Endothelial cell of umbilical vein (primary cell): ENCODE measurements around the gene STPG3. TPM values are rescaled to one million over a fixed set of nuclear protein-coding genes. Genes with fewer than 3 reads are reported as not detected.

ENCODE experiments used
- BruUV-seq: library from RNA; stranded (reverse); fragments of 400-500 nt; replicated peaks from 2 replicates; lab custom pipeline; 2021; lab: Mats Ljungman, UMichigan
- CTCF ChIA-PET: fragments of 300-600, 350-600 bp; sonication (Branson Sonifier 250); formaldehyde crosslinking; loops from one replicate; lab custom pipeline; 2021; ENCODE audit warnings: antibody characterized with exemption, inconsistent platforms; lab: Charles Lee
- POLR2A ChIA-PET: fragments of 300-600, 350-600 bp; sonication (Branson Sonifier 250); formaldehyde crosslinking; loops from one replicate; lab custom pipeline; 2021; ENCODE audit warnings: antibody characterized with exemption, inconsistent platforms; lab: Charles Lee
- DNase-seq: peaks from one replicate; pipeline ENCODE4 v3.0.0-alpha.2; 2011; ENCODE audit warnings: low read depth, low spot score
- FAIRE-seq: peaks from 2 replicates; lab custom pipeline; 2011; peaks lifted over from hg19 to GRCh38; lab: Jason Lieb, UNC
- H2AFZ ChIP-seq: 2 replicates; pipeline ENCODE4 v1.6.0; 2012; ENCODE audit warnings: low read depth, low read length, control low read depth, inconsistent platforms
- H3K27ac ChIP-seq: 2 replicates; pipeline ENCODE4 v1.5.1; 2011; ENCODE audit warnings: low read depth, mild to moderate bottlenecking, control low read depth, low read length, moderate library complexity; ENCODE audit not compliant: insufficient read depth
- H3K27me3 ChIP-seq, 2 experiments: 2 replicates each; pipeline versions ENCODE4 v1.6.0 to v1.6.1; 2011; ENCODE audit warnings: low read length in 2 of 2, mixed read lengths in 1 of 2; ENCODE audit not compliant: control insufficient read depth in 2 of 2, insufficient read depth in 2 of 2
- H3K36me3 ChIP-seq, 2 experiments: 2 replicates in 1 of 2; 3 replicates in 1 of 2; pipeline ENCODE4 v1.5.1; 2011; ENCODE audit warnings: low read length in 2 of 2, mild to moderate bottlenecking in 1 of 2, moderate library complexity in 1 of 2; ENCODE audit not compliant: control insufficient read depth in 2 of 2, insufficient read depth in 2 of 2; ENCODE audit errors: extremely low read depth in 1 of 2
- H3K4me1 ChIP-seq: 3 replicates; pipeline ENCODE4 v1.5.1; 2011; ENCODE audit warnings: mild to moderate bottlenecking, low read length; ENCODE audit not compliant: control insufficient read depth, insufficient read depth; ENCODE audit errors: extremely low read depth
- H3K4me2 ChIP-seq: 2 replicates; pipeline ENCODE4 v1.6.1; 2011; ENCODE audit warnings: low read length, control low read depth, mixed read lengths; ENCODE audit not compliant: insufficient read depth
- H3K4me3 ChIP-seq, 3 experiments: fragments of 200-600 bp in 1 of 3; sonication (generic), shearing (Covaris generic) in 1 of 3; replicated peaks in 1 of 3; 2 replicates each; pipeline ENCODE4 v1.5.1; 2011 to 2016; ENCODE audit warnings: control low read depth in 3 of 3, low read length in 3 of 3, mild to moderate bottlenecking in 2 of 3, inconsistent platforms in 1 of 3, low read depth in 1 of 3, moderate library complexity in 1 of 3; ENCODE audit not compliant: insufficient read depth in 1 of 3
- H3K79me2 ChIP-seq: 2 replicates; pipeline ENCODE4 v1.6.0; 2012; ENCODE audit warnings: low read length, inconsistent platforms; ENCODE audit not compliant: control insufficient read depth, insufficient read depth
- H3K9ac ChIP-seq: replicated peaks from 2 replicates; pipeline ENCODE3; 2011; ENCODE audit warnings: low read length, control low read depth; ENCODE audit not compliant: insufficient read depth; ENCODE audit errors: extremely low read depth
- H3K9me1 ChIP-seq: replicated peaks from 3 replicates; pipeline ENCODE4 v1.6.0; 2011; ENCODE audit warnings: mild to moderate bottlenecking, low read length; ENCODE audit not compliant: control insufficient read depth, insufficient read depth; ENCODE audit errors: extremely low read depth
- H3K9me3 ChIP-seq: replicated peaks from 2 replicates; pipeline ENCODE4 v1.5.1; 2012; ENCODE audit warnings: low read length, inconsistent platforms; ENCODE audit not compliant: control insufficient read depth, insufficient read depth
- H4K20me1 ChIP-seq: replicated peaks from 2 replicates; pipeline ENCODE3; 2011; ENCODE audit warnings: mild to moderate bottlenecking, low read length; ENCODE audit not compliant: control insufficient read depth, insufficient read depth; ENCODE audit errors: extremely low read depth
- EZH2 ChIP-seq: IDR thresholded peaks from 2 replicates; pipeline ENCODE4 v1.6.1; 2012; ENCODE audit warnings: borderline replicate concordance, low read depth, mild to moderate bottlenecking, moderate library complexity, low read length, inconsistent platforms; ENCODE audit not compliant: severe bottlenecking
- FOS ChIP-seq: IDR thresholded peaks from 2 replicates; pipeline ENCODE4 v1.6.1; 2011; ENCODE audit warnings: mild to moderate bottlenecking, low read length, moderate library complexity, borderline replicate concordance; ENCODE audit not compliant: insufficient read depth
- GATA2 ChIP-seq: IDR thresholded peaks from 2 replicates; pipeline ENCODE4 v1.7.0; 2011; ENCODE audit warnings: low read depth, mild to moderate bottlenecking, moderate library complexity, mixed read lengths, low read length; ENCODE audit not compliant: insufficient read length, insufficient read depth
- JUN ChIP-seq: IDR thresholded peaks from 2 replicates; pipeline ENCODE4 v1.6.1; 2011; ENCODE audit warnings: borderline replicate concordance, low read depth; ENCODE audit not compliant: insufficient read length, insufficient read depth
- MAX ChIP-seq: IDR thresholded peaks from 2 replicates; pipeline ENCODE4 v1.6.1; 2011; ENCODE audit not compliant: insufficient read depth, insufficient read length
- MYC ChIP-seq: IDR thresholded peaks from one replicate; pipeline ENCODE4 v1.6.1; 2011; ENCODE audit warnings: mild to moderate bottlenecking, low read depth, low read length
- POLR2A ChIP-seq: IDR thresholded peaks from 2 replicates; pipeline ENCODE4 v1.6.1; 2012; ENCODE audit warnings: low read depth, mild to moderate bottlenecking, control low read depth, low read length
- POLR2AphosphoS5 ChIP-seq: IDR thresholded peaks from 2 replicates; pipeline ENCODE4 v1.6.1; 2012; ENCODE audit warnings: low read depth, mild to moderate bottlenecking, control low read depth, low read length, moderate library complexity; ENCODE audit not compliant: insufficient read depth
- dilution Hi-C: fragments of 300-500 bp; cut with MboI; formaldehyde crosslinking; loops from one replicate; pipeline ENCODE4 v1.15.0; 2019; ENCODE audit warnings: low sequenced_read_pairs; ENCODE audit not compliant: extremely low pct_ligation_motif_present
- intact Hi-C: fragments of 100-400 bp; cut with micrococcal nuclease; formaldehyde crosslinking; loops from one replicate; pipeline ENCODE4 v1.10.0; 2022
- polyA plus RNA-seq, 4 experiments: library from polyadenylated mRNA; depleted of rRNA in 3 of 4; stranded (reverse) in 3 of 4; unstranded in 1 of 4; fragments of >200 nt; gene quantifications; 2 replicates each; pipeline versions ENCODE4 v1.2.1 to v1.2.3, GENCODE V29; 2011 to 2012; ENCODE audit warnings: missing spikeins in 1 of 4
- total RNA-seq: library from RNA; stranded (reverse); gene quantifications from 2 replicates; pipeline ENCODE4 v1.2.3, GENCODE V29; 2021
- TF ChIP-seq, protein P1 (sequence below), 2 donors: IDR thresholded peaks; 1 replicate in 1 of 2; 2 replicates in 1 of 2; pipeline ENCODE4 v1.5.1; 2011; ENCODE audit warnings: low read length in 2 of 2, mild to moderate bottlenecking in 2 of 2, moderate library complexity in 2 of 2, control low read depth in 1 of 2, inconsistent platforms in 1 of 2, low read depth in 1 of 2; ENCODE audit not compliant: insufficient read depth in 1 of 2; ENCODE audit errors: extremely low read depth in 1 of 2

STPG3 gene
- total and polyA plus RNA-seq, 2 donors (not counting 3 experiments of a cell fraction or from before 2014, with no cell fraction given): not detected

- Histone ChIP-seq H3K9ac (no peak overlapping the region), H3K27me3 (no peaks in the 10 kb centered on the region), H3K9me3 (no peaks in the 10 kb centered on the region), H3K4me3 (no peak overlapping the region), H2AFZ (no peak overlapping the region), H3K79me2 (peaks cover 13% of the 10 kb centered on the region), H3K36me3 (peaks cover 6 to 16% of the 10 kb centered on the region in 2 experiments), H3K4me1 (peaks cover 12% of the 10 kb centered on the region), H3K4me2 (no peak overlapping the region), H4K20me1 (no peaks in the 10 kb centered on the region), H3K9me1 (no peaks in the 10 kb centered on the region), H3K27ac (no peak overlapping the region)
- TF ChIP-seq POLR2AphosphoS5 (no peak), FOS (no peak)
- DNase-seq: no peak
- POLR2A ChIA-PET: no interaction called here
- no TSS peak for BruUV-seq
- dilution Hi-C loops: no loop called here
- FAIRE-seq: no peak
- CTCF ChIA-PET: interaction anchor here (1.1 to 1.6 kb wide), 3 partner anchors 11 to 14 kb away, joined by 3 to 9 read pairs (median 7); no protein-coding TSS in a partner anchor
- intact Hi-C loops: no loop called here
These were observed 3.8 kb upstream of the STPG3 start for GRCh38 chr9:137247135-137247915.

GRCh38 chr9:137247916-137248175 is 3.2 kb upstream of the STPG3 start:
- Histone ChIP-seq H2AFZ (no peak overlapping the region), H3K9me3 (no peaks in the 10 kb centered on the region), H3K27me3 (no peaks in the 10 kb centered on the region), H3K36me3 (peaks cover 2 to 11% of the 10 kb centered on the region in 2 experiments), H3K79me2 (peaks cover 7% of the 10 kb centered on the region), H3K9me1 (no peaks in the 10 kb centered on the region), H3K27ac (no peak overlapping the region), H4K20me1 (no peaks in the 10 kb centered on the region), H3K4me1 (peaks cover 6% of the 10 kb centered on the region), H3K9ac (no peak overlapping the region), H3K4me2 (no peak overlapping the region), H3K4me3 (no peak overlapping the region)
- CTCF ChIA-PET: interaction anchor here (0.6 to 1.6 kb wide), 2 partner anchors 11 to 25 kb away, joined by 3 to 9 read pairs; no protein-coding TSS in a partner anchor
- DNase-seq (no peak), FAIRE-seq (no peak)
- intact Hi-C loops (no loop called here), dilution Hi-C loops (no loop called here)
- TF ChIP-seq MYC (no peak), POLR2AphosphoS5 (no peak), FOS (no peak), JUN (no peak), EZH2 (no peak), GATA2 (no peak), MAX (no peak), POLR2A (no peak)
- TF ChIP-seq, protein P1, sequence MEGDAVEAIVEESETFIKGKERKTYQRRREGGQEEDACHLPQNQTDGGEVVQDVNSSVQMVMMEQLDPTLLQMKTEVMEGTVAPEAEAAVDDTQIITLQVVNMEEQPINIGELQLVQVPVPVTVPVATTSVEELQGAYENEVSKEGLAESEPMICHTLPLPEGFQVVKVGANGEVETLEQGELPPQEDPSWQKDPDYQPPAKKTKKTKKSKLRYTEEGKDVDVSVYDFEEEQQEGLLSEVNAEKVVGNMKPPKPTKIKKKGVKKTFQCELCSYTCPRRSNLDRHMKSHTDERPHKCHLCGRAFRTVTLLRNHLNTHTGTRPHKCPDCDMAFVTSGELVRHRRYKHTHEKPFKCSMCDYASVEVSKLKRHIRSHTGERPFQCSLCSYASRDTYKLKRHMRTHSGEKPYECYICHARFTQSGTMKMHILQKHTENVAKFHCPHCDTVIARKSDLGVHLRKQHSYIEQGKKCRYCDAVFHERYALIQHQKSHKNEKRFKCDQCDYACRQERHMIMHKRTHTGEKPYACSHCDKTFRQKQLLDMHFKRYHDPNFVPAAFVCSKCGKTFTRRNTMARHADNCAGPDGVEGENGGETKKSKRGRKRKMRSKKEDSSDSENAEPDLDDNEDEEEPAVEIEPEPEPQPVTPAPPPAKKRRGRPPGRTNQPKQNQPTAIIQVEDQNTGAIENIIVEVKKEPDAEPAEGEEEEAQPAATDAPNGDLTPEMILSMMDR (IDR thresholded peaks at IDR 0.05; ENCODE audit: extremely low read depth in 1 of 2, insufficient read depth in 1 of 2, low read depth in 1 of 2, low read length in 2 of 2): no peak
- no TSS peak for BruUV-seq
- POLR2A ChIA-PET: no interaction called here
